ENCODE measurements around the gene IL32. TPM values are rescaled to one million over a fixed set of nuclear protein-coding genes. Genes with fewer than 3 reads are reported as not detected.

The IL32 gene
- total and polyA plus RNA-seq, 8 donors, result 151 to 928 (median 274) TPM

DNA sequence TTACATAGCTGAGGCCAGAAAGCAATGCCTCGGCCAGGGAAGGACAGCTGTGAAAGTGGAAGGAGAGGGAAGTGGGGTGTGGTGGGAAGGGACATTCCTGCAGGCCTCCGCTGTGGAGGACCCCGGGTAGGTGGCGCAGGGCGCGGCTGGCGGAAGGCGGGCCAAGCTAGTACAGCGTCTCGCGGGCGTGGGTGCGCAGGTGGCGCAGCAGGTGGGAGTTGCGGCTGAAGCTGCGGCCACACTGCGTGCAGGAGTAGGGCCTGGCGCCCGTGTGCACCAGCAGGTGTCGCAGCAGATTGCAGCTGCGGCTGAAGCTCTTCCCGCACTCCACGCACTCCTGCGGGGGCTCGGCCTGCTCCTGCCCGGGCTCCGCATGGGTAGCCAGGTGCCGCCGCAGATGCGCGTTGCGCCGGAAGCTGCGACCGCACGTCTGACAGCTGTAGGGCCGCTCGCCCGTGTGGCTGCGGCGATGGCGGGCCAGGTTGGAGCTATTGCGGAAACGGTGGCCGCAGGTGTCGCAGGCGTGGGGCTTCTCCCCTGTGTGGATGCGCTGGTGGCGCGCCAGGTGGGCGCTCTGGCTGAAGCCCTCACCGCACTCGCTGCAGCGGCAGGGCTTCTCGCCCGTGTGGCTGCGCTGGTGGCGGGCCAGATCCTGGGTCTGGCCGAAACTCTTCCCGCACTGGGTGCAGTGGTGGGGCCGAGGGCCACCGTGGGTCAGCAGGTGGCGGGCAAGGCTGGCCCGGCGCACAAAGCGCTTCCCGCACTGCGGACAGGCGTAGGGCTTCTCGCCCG is 23.7 kb downstream of the IL32 start:
- no peak overlapping the region for H3K27ac ChIP-seq

DNA sequence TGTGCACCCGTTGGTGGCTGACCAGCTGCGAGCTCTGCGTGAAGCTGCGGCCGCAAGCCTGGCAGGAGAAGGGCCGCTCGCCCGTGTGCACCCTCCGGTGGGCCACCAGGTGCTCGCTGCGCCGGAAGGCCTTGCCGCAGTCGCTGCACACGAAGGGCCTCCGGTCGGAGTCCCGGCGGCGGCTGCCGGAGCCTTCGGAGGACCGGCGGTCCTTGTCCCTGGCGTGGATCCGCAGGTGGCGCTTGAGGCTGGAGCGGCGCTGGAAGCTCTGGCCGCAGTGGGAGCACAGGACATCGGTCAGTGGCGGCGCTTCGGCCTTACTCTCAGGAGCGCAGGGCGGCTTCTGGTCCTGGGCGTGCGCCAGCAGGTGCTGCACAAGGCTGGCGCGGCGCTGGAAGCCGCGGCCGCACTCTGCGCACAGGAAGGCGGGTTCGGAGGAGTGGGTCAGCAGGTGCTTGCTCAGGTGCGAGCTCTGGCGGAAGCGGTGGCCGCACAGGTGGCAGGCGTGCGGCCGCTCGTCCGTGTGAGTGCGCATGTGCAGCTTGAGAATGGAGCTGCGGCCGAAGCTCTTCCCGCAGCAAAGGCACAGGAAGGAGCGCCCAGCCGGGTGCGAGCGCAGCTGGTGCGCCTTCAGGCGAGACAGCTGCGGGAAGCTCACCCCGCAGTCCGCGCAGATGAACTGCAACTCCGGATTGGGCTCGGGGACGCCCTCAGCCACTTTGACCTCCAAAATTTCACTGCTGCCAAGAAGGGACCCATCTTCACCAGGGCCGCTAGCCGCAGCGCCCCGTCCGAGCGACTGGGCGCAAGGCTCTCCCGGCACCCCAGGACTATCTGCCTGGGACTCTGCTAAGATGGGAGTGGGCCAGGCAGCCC is 24.5 kb downstream of the IL32 start:
- WGBS, 2 donors, result 89 to 95% methylated on average over 78 to 81 of the region's 81 CpGs
- H3K9me3 ChIP-seq, result no peaks in the 10 kb centered on the region
- TF ChIP-seq CTCF (IDR thresholded peaks at IDR 0.05), result no peak
- ATAC-seq (no peak), FAIRE-seq (no peak), DNase-seq (peak in 1 of 6 donors; percentile 70)
- no peak overlapping the region for H3K27ac ChIP-seq
- no peaks in the 10 kb centered on the region for H3K36me3 ChIP-seq
- no peaks in the 10 kb centered on the region for H3K4me1 ChIP-seq
- H3K4me3 ChIP-seq, result no peak overlapping the region
- H3K27me3 ChIP-seq, result no peaks in the 10 kb centered on the region
- intact Hi-C loops (cut with DNase I), result loop anchor here in 1 of 3 donors (10.0 kb wide), 1 partner anchor 75 kb away; no protein-coding TSS in a partner anchor

More for the DNA sequence above, 23.7 kb downstream of the IL32 start:
- no peak for TF ChIP-seq CTCF (IDR thresholded peaks at IDR 0.05)
- FAIRE-seq, result no peak
- no peak for ATAC-seq
- WGBS, 2 donors, result 87 to 90% methylated on average over 66 to 71 of the region's 71 CpGs
- H3K4me1 ChIP-seq, result no peaks in the 10 kb centered on the region
- intact Hi-C loops (cut with DNase I), result no loop called here
- H3K27me3 ChIP-seq, result no peaks in the 10 kb centered on the region
- no peaks in the 10 kb centered on the region for H3K9me3 ChIP-seq
- peak in 1 of 6 donors; percentile 33 for DNase-seq
- no peaks in the 10 kb centered on the region for H3K36me3 ChIP-seq
- H3K4me3 ChIP-seq, result no peak overlapping the region

GRCh38 chr16:3091551-3091950 is 26.1 kb downstream of the IL32 start:
- 67 to 85% methylated on average over 7 to 8 of the region's 8 CpGs for WGBS, 2 donors
- intact Hi-C loops (cut with DNase I), result loop anchor here in 1 of 3 donors (10.0 kb wide), 1 partner anchor 73 kb away; no protein-coding TSS in a partner anchor
- no peak overlapping the region for H3K27ac ChIP-seq
- ATAC-seq (no peak), FAIRE-seq (no peak), DNase-seq (no peak)
- H3K4me3 ChIP-seq, result no peak overlapping the region
- no peaks in the 10 kb centered on the region for H3K36me3 ChIP-seq
- TF ChIP-seq CTCF (IDR thresholded peaks at IDR 0.05), result no peak
- no peaks in the 10 kb centered on the region for H3K9me3 ChIP-seq
- no peaks in the 10 kb centered on the region for H3K4me1 ChIP-seq
- H3K27me3 ChIP-seq, result no peaks in the 10 kb centered on the region

DNA sequence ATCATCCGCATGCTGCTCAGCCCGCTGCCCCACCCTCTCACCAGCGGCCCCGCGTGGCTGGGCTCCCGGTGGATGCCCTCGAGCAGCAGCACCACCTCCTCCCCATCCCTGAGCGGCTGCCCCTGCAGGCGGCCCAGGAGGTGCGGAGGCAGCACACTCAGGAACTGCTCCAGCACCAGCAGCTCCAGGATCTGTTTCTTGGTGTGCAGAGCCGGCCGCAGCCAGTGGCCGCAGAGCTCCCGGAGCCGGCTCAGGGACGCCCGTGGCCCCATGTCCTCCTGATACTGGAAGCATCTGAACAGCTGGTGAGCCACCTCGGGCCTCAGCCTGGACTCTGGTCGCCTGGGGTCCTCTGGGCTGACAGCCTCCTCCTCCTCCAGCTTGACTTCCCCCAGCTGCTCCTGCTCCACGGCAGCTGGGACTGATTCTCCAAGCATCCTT is 27.1 kb downstream of the IL32 start:
- WGBS, 2 donors, result 52 to 54% methylated on average over 16 to 20 of the region's 20 CpGs
- H3K27ac ChIP-seq, result no peak overlapping the region
- H3K4me3 ChIP-seq, result no peak overlapping the region
- no peaks in the 10 kb centered on the region for H3K27me3 ChIP-seq
- DNase-seq, result peak in 1 of 6 donors; percentile 57
- intact Hi-C loops (cut with DNase I), result loop anchor here in 1 of 3 donors (10.0 kb wide), 1 partner anchor 72 kb away; no protein-coding TSS in a partner anchor
- no peak for FAIRE-seq
- H3K4me1 ChIP-seq, result no peaks in the 10 kb centered on the region
- no peaks in the 10 kb centered on the region for H3K9me3 ChIP-seq
- ATAC-seq, result no peak
- TF ChIP-seq CTCF (IDR thresholded peaks at IDR 0.05), result no peak
- no peaks in the 10 kb centered on the region for H3K36me3 ChIP-seq
